T-helper 17 cell (primary cell): ENCODE results near the gene KLK8. TPM values are rescaled to one million over a fixed set of nuclear protein-coding genes. Genes with fewer than 3 reads are reported as not detected.
"Not testable (repeated sequence)": the region's sequence is repeated elsewhere in the genome, so short reads cannot be mapped to it uniquely, and the experiment has no call there.

Source experiments
- ATAC-seq: fragments of 150-1000 bp; cut with Tn5 transposase; 2 replicates; pipeline ENCODE4 v1.10.0; 2021; ENCODE audit warnings: mild to moderate bottlenecking, moderate library complexity
- DNase-seq, 3 donors: peaks; one replicate each; pipeline versions ENCODE4 v3.0.0 to v3.0.0-alpha.2; 2020 to 2021
- H3K9me3 ChIP-seq: one replicate; pipeline ENCODE4 v1.7.0; 2013; ENCODE audit warnings: low read length, mild to moderate bottlenecking; ENCODE audit not compliant: control insufficient read depth, poor library complexity, severe bottlenecking
- H3K27ac Mint-ChIP-seq: one replicate; pipeline ENCODE4 v1.8.0; 2022; ENCODE audit warnings: mild to moderate bottlenecking, moderate library complexity, mixed read lengths
- H3K27me3 Mint-ChIP-seq: one replicate; pipeline ENCODE4 v1.8.0; 2022; ENCODE audit warnings: mixed read lengths
- H3K36me3 Mint-ChIP-seq: one replicate; pipeline ENCODE4 v1.8.0; 2022; ENCODE audit warnings: low read depth, mixed read lengths
- H3K4me1 Mint-ChIP-seq: one replicate; pipeline ENCODE4 v1.8.0; 2022; ENCODE audit warnings: mild to moderate bottlenecking, mixed read lengths
- H3K4me3 Mint-ChIP-seq: one replicate; pipeline ENCODE4 v1.8.0; 2022; ENCODE audit warnings: mild to moderate bottlenecking, moderate library complexity, mixed read lengths
- total RNA-seq, 4 donors: library from RNA in 2 of 4; stranded (reverse) in 2 of 4; gene quantifications; one replicate each; pipeline ENCODE4 v1.2.3 and lab custom pipeline; 2022 to 2026

KLK8 gene
- total RNA-seq, 2 donors from 2014 or later, result not detected

GRCh38 chr19:50992666-50993035, 8.8 kb downstream of the KLK8 start:
- DNase-seq, result no peak
- no peaks in the 10 kb centered on the region for H3K4me1 Mint-ChIP-seq

GRCh38 chr19:50984416-50984815, 17.0 kb downstream of the KLK8 start:
- H3K4me1 Mint-ChIP-seq, ATAC-seq: not testable (repeated sequence)
- peaks cover 44% of the 10 kb centered on the region for H3K27me3 Mint-ChIP-seq

More at GRCh38 chr19:50992666-50993035, 8.8 kb downstream of the KLK8 start:
- H3K4me3 Mint-ChIP-seq, result no peak overlapping the region
- no peak for ATAC-seq
- no peaks in the 10 kb centered on the region for H3K36me3 Mint-ChIP-seq
- no peak overlapping the region for H3K27ac Mint-ChIP-seq
- H3K27me3 Mint-ChIP-seq, result peaks cover 28% of the 10 kb centered on the region
- no peaks in the 10 kb centered on the region for H3K9me3 ChIP-seq

GRCh38 chr19:50983625-50984292, 17.6 kb downstream of the KLK8 start, which contains the start of gene KLK7:
KLK7 (minus strand) TSS chr19:50983917; CDS start chr19:50982399, 1,518 bp downstream.
- no peaks in the 10 kb centered on the region for H3K9me3 ChIP-seq
- Mint-ChIP-seq H3K27ac (no peak within 1 kb of the TSS), H3K4me1 (peaks cover 2% of the 10 kb centered on the region), H3K4me3 (no peak within 1 kb of the TSS), H3K27me3 (peaks cover 47% of the 10 kb centered on the region), H3K36me3 (peaks cover 7% of the 10 kb centered on the region)
- DNase-seq, result no peak
- ATAC-seq, result no peak

More at GRCh38 chr19:50984416-50984815, 17.0 kb downstream of the KLK8 start:
- not testable (repeated sequence) for H3K4me3 Mint-ChIP-seq, H3K27ac Mint-ChIP-seq, DNase-seq, H3K9me3 ChIP-seq, H3K36me3 Mint-ChIP-seq

- no peak overlapping the region for H3K27ac Mint-ChIP-seq
- DNase-seq, result no peak
- no peak for ATAC-seq
- H3K36me3 Mint-ChIP-seq, result peaks cover 10% of the 10 kb centered on the region
- H3K4me1 Mint-ChIP-seq, result peaks cover 7% of the 10 kb centered on the region
- peaks cover 57% of the 10 kb centered on the region for H3K27me3 Mint-ChIP-seq
- H3K4me3 Mint-ChIP-seq, result no peak overlapping the region
- H3K9me3 ChIP-seq, result no peaks in the 10 kb centered on the region
Observed at GRCh38 chr19:50982186-50982585, 19.2 kb downstream of the KLK8 start.

GRCh38 chr19:50981587-50982146, 19.7 kb downstream of the KLK8 start:
- Mint-ChIP-seq H3K27me3 (peaks cover 62% of the 10 kb centered on the region), H3K4me1 (peaks cover 7% of the 10 kb centered on the region), H3K27ac (no peak overlapping the region)

GRCh38 chr19:50980208-50980607, 21.2 kb downstream of the KLK8 start:
- H3K9me3 ChIP-seq, result no peaks in the 10 kb centered on the region
- ATAC-seq, result no peak
- Mint-ChIP-seq H3K27me3 (peaks cover 66% of the 10 kb centered on the region), H3K36me3 (peaks cover 10% of the 10 kb centered on the region), H3K4me3 (no peak overlapping the region), H3K4me1 (peaks cover 7% of the 10 kb centered on the region), H3K27ac (no peak overlapping the region)
- no peak for DNase-seq

More at GRCh38 chr19:50981587-50982146, 19.7 kb downstream of the KLK8 start:
- H3K36me3 Mint-ChIP-seq, result peaks cover 10% of the 10 kb centered on the region
- H3K4me3 Mint-ChIP-seq, result no peak overlapping the region
- DNase-seq, result no peak
- no peak for ATAC-seq
- no peaks in the 10 kb centered on the region for H3K9me3 ChIP-seq

GRCh38 chr19:50979758-50980157, 21.6 kb downstream of the KLK8 start:
- DNase-seq, result no peak
- no peak for ATAC-seq
- H3K36me3 Mint-ChIP-seq, result peaks cover 10% of the 10 kb centered on the region
- peaks cover 7% of the 10 kb centered on the region for H3K4me1 Mint-ChIP-seq
- no peaks in the 10 kb centered on the region for H3K9me3 ChIP-seq
- H3K27ac Mint-ChIP-seq, result no peak overlapping the region
- no peak overlapping the region for H3K4me3 Mint-ChIP-seq
- H3K27me3 Mint-ChIP-seq, result peaks cover 66% of the 10 kb centered on the region

- Mint-ChIP-seq H3K4me3 (no peak overlapping the region), H3K27me3 (peaks cover 65% of the 10 kb centered on the region), H3K27ac (no peak overlapping the region), H3K36me3 (peaks cover 10% of the 10 kb centered on the region), H3K4me1 (peaks cover 7% of the 10 kb centered on the region)
- no peak for ATAC-seq
- no peak for DNase-seq
- H3K9me3 ChIP-seq, result no peaks in the 10 kb centered on the region
Observed at GRCh38 chr19:50978772-50979390, 22.5 kb downstream of the KLK8 start.

GRCh38 chr19:50977626-50978025, 23.8 kb downstream of the KLK8 start:
- DNase-seq (no peak), ATAC-seq (no peak)
- Mint-ChIP-seq H3K27me3 (peaks cover 75% of the 10 kb centered on the region), H3K4me3 (no peak overlapping the region), H3K36me3 (peaks cover 10% of the 10 kb centered on the region), H3K4me1 (peaks cover 7% of the 10 kb centered on the region), H3K27ac (no peak overlapping the region)
- no peaks in the 10 kb centered on the region for H3K9me3 ChIP-seq

- Mint-ChIP-seq H3K4me1 (peaks cover 7% of the 10 kb centered on the region), H3K27ac (no peak overlapping the region), H3K4me3 (no peak overlapping the region), H3K27me3 (peaks cover 75% of the 10 kb centered on the region), H3K36me3 (peaks cover 7% of the 10 kb centered on the region)
- DNase-seq (no peak), ATAC-seq (no peak)
- no peaks in the 10 kb centered on the region for H3K9me3 ChIP-seq
Observed at GRCh38 chr19:50975766-50976165, 25.6 kb downstream of the KLK8 start.

- H3K4me3 Mint-ChIP-seq, result no peak overlapping the region
- no peak for ATAC-seq
- H3K9me3 ChIP-seq, result no peaks in the 10 kb centered on the region
- peaks cover 76% of the 10 kb centered on the region for H3K27me3 Mint-ChIP-seq
- H3K36me3 Mint-ChIP-seq, result peaks cover 5% of the 10 kb centered on the region
- H3K4me1 Mint-ChIP-seq, result peaks cover 9% of the 10 kb centered on the region
- no peak overlapping the region for H3K27ac Mint-ChIP-seq
- DNase-seq, result no peak
Observed at GRCh38 chr19:50974702-50975556, 26.5 kb downstream of the KLK8 start.

- H3K9me3 ChIP-seq, result no peaks in the 10 kb centered on the region
- Mint-ChIP-seq H3K36me3 (peaks cover 3% of the 10 kb centered on the region), H3K4me3 (no peak overlapping the region), H3K27ac (no peak overlapping the region), H3K27me3 (peaks cover 61% of the 10 kb centered on the region), H3K4me1 (peaks cover 2% of the 10 kb centered on the region)
- DNase-seq, result no peak
- ATAC-seq, result no peak
Observed at GRCh38 chr19:50972795-50973376, 28.5 kb downstream of the KLK8 start.

- not testable (repeated sequence) for H3K4me3 Mint-ChIP-seq, H3K27ac Mint-ChIP-seq, H3K36me3 Mint-ChIP-seq, H3K9me3 ChIP-seq, DNase-seq, H3K4me1 Mint-ChIP-seq, ATAC-seq
- H3K27me3 Mint-ChIP-seq, result peaks cover 53% of the 10 kb centered on the region
Observed at GRCh38 chr19:50969810-50970209, 31.6 kb downstream of the KLK8 start.
